MM.1S (cell line): ENCODE measurements around the gene BMPER.

Experiments
- EZH2 ChIP-seq: fragments of 300-600 bp; sonication (generic); optimal IDR thresholded peaks from 2 replicates; pipeline ENCODE3; 2017; ENCODE audit warnings: low read depth, mild to moderate bottlenecking, antibody characterized with exemption, low read length, mixed read lengths
- TF ChIP-seq, protein P1 (sequence below): fragments of 300-600 bp; sonication (generic); IDR thresholded peaks from 2 replicates; pipeline ENCODE4 v1.5.1; 2016; ENCODE audit warnings: antibody characterized with exemption, low read length, mixed read lengths

DNA sequence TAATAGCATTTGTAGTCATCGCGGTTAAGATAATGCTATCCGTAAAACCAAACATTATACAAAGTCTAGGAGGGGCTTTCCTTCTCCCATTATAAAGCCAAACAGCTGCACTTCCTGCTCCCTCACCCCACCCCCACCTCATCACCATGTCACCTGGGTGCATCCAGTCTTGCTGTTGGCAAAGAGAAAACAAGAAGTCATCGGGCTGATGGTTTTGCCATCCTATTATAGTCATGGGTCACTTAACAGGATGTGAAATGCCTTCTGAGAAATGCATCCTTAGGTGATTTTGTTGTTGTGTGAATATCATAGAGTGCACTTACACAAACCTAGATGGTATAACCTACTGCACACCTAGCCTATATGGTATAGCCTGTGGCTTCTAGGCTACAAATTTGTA lies 157.0 kb downstream of the BMPER start:
- TF ChIP-seq, protein P1, sequence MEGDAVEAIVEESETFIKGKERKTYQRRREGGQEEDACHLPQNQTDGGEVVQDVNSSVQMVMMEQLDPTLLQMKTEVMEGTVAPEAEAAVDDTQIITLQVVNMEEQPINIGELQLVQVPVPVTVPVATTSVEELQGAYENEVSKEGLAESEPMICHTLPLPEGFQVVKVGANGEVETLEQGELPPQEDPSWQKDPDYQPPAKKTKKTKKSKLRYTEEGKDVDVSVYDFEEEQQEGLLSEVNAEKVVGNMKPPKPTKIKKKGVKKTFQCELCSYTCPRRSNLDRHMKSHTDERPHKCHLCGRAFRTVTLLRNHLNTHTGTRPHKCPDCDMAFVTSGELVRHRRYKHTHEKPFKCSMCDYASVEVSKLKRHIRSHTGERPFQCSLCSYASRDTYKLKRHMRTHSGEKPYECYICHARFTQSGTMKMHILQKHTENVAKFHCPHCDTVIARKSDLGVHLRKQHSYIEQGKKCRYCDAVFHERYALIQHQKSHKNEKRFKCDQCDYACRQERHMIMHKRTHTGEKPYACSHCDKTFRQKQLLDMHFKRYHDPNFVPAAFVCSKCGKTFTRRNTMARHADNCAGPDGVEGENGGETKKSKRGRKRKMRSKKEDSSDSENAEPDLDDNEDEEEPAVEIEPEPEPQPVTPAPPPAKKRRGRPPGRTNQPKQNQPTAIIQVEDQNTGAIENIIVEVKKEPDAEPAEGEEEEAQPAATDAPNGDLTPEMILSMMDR = no peak
- TF ChIP-seq EZH2 = no peak
